AG09309 (cell line): ENCODE measurements around the gene LRP6.

ENCODE experiments used
- DNase-seq: peaks from one replicate; pipeline ENCODE4 v3.0.0-alpha.2; 2010; ENCODE audit warnings: low read depth
- H3K4me3 ChIP-seq: 2 replicates; pipeline ENCODE4 v1.5.1; 2011; ENCODE audit warnings: mild to moderate bottlenecking, low read depth, low read length, moderate library complexity; ENCODE audit not compliant: control insufficient read depth
- TF ChIP-seq, protein P1 (sequence below): IDR thresholded peaks from 2 replicates; pipeline ENCODE4 v1.5.1; 2011; ENCODE audit warnings: mild to moderate bottlenecking, low read depth, low read length, inconsistent platforms; ENCODE audit not compliant: insufficient read depth, control insufficient read depth; ENCODE audit errors: missing control alignments

LRP6 gene

DNA sequence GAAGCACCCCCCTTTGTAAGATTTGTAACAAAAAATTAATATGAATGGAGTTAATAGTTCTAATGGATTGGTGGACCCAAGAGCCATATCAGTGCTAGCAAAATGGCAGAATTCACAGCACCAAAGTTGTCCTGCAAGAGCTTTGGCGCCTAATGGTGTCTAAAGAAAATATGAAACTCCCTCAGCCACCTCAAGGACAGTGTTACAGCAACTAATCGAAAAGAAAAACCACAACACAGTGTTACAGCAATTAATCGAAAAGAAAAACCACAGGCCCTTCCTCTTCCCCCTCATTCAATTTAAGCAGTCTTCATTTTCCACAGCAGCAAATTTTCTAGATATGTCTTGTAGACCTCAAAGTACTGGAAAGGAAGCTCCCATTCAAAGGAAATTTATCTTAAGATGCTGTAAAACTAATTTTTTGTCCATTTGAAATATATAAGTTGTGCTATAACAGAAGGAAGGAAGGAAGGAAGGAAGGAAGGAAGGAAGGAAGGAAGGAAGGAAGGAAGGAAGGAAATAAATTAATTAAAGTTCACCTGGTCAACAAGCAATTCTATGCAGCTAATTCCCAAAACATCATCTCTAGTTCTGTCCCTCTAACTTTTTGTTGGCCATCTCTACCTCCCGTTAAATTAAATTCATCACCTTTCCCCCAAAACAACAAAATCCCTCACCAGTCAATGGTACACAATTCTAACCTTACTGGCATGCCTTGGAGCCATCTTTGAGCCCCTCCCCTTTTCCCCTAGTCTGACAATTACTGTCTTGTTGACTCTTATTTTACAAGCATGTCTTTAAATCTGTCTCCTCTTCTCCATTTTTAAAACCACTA, 17.4 kb downstream of the LRP6 start:
- H3K4me3 ChIP-seq, result no peak overlapping the region
- TF ChIP-seq, protein P1, sequence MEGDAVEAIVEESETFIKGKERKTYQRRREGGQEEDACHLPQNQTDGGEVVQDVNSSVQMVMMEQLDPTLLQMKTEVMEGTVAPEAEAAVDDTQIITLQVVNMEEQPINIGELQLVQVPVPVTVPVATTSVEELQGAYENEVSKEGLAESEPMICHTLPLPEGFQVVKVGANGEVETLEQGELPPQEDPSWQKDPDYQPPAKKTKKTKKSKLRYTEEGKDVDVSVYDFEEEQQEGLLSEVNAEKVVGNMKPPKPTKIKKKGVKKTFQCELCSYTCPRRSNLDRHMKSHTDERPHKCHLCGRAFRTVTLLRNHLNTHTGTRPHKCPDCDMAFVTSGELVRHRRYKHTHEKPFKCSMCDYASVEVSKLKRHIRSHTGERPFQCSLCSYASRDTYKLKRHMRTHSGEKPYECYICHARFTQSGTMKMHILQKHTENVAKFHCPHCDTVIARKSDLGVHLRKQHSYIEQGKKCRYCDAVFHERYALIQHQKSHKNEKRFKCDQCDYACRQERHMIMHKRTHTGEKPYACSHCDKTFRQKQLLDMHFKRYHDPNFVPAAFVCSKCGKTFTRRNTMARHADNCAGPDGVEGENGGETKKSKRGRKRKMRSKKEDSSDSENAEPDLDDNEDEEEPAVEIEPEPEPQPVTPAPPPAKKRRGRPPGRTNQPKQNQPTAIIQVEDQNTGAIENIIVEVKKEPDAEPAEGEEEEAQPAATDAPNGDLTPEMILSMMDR, result no peak
- no peak for DNase-seq

DNA sequence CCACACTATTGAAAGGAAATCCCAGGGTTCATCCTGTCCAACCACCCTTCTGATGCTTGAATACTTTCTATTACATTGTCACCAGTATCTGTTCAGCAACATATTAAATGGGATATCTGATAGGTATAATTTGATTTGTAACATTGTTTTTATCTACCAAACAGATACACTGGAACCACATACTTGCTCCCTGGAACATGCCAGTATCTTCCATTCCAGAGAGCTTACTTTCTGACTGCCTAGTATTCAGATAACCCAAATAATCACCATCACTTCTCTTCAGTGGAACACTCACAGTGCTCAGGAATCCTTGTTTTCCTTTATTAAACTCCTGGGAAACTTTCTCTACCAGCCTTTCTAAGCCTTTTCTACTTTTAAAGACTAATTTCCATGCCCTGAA, 19.3 kb downstream of the LRP6 start:
- H3K4me3 ChIP-seq, result no peak overlapping the region
- DNase-seq, result no peak
- TF ChIP-seq, protein P1, result no peak

DNA sequence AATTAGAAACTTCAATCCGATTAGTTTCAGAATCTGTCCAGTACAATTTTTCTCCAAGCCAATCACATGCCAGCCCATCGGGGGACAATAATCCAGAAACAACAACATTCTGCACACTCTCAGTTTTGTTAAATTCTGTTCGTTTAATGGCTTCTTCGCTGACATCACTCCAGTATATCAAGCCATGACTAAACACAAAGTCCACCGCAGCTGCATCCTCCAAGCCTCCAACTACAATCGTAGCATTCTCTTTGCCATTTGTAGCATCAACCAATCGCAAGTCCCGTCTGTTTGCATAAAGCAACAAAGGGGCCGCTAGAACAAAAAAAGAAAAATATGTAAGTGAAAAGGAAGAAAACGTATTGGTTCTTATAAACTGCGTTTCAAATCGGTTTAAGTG, 22.5 kb downstream of the LRP6 start:
- H3K4me3 ChIP-seq, result no peak overlapping the region
- TF ChIP-seq, protein P1, result no peak
- no peak for DNase-seq

DNA sequence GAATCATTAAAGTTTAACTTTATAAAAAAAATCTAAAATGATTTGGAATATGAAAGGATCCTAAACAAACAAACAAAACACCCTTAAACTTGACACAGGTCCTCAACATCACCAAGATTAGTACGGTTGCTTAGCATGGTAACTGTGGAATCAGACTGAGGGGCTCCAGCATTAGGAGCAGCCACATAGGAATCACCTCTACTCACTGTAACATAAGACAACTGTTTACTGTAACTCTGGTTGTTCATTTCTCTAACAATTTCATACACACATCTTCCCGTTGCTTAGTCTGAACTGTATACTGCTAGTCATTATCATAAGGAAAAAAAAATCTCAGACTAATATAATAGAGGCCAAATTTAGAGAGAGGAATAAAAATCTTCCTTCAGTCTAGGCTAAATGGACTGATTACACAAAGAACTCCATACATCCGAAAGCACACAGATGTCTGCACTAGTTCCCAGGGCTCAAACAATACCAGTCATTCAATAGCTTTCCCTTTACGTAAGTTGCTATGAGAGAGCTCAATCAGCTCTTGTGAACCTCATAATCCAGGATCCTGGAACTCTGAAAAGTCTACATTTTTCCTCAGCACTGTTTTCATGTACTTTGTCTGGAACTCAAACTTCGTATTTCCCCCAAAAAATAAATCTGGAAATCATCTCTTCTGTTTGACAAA, 26.0 kb downstream of the LRP6 start:
- TF ChIP-seq, protein P1, result no peak
- H3K4me3 ChIP-seq, result no peak overlapping the region
- DNase-seq, result no peak

DNA sequence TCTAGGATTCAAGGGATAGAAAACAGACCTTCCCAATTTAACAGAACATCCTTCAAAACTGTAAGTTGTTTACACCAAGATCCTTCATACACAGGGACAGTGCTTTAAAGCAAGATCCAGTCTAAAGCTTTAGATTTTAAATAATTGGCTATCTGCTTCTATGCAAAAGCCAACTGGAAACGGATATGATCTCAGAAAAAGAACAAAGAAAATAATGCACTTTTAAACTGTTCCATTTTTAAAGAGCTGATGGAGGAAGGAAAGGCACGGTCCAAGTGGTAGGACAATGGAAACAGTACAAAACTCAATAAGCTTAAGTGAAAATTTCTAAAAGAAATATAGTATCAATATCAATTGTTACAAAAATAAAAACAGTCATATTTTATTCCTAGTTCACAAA, 27.7 kb downstream of the LRP6 start:
- H3K4me3 ChIP-seq, result no peak overlapping the region
- no peak for DNase-seq
- TF ChIP-seq, protein P1, result no peak

DNA sequence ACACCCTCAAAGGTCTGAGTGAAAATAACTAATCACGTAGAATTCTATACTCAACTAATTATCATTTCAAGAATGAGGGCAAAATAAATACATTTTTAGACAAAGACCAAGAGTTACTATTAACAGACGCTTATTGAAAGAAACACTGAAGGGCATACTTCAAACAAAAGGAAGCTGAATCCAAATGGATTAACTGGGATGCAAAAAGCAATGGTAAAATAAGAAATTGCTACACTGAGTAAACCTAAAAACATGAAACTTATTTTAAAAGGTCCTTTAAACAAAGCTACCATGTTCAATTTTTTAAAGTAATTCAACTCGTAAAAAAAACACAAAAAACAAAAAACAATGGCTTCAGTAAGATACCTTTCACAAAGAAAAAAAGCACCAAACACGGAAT, 28.2 kb downstream of the LRP6 start:
- TF ChIP-seq, protein P1, result no peak
- no peak overlapping the region for H3K4me3 ChIP-seq
- no peak for DNase-seq

DNA sequence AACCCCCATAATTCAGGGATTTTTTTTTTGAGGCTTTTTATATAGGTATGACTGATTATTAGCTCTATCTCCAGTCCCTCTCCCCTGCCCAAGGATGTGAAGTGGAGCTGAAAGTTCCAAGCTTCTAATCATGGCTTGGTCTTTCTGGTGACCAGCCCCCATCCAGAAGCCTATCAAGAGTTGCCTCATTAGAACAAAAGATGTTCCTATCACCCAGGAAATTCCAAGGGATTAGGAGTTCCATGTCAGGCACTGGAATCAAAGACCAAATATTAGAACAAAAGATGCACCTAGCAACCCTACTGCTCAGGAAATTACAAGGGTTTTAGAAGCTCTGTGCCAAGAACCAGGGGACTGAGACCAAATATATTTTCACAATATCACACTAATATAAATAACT, 29.9 kb downstream of the LRP6 start:
- TF ChIP-seq, protein P1, result no peak
- no peak overlapping the region for H3K4me3 ChIP-seq
- DNase-seq, result no peak
